Stimulated activated CD4-positive, alpha-beta T cell treated with anti-CD3 and anti-CD28 coated beads, Interleukin-1b, Interleukin-23, amount 100 ng/mL, for 4 hours (primary cell): Measurements from ENCODE around the gene SLC9A2.

ENCODE experiments used
- DNase-seq, 2 donors: peaks; one replicate each; pipeline ENCODE4 v3.0.0-alpha.2; 2020; ENCODE audit warnings: low read depth in 2 of 2

Gene SLC9A2

GRCh38 chr2:102735416-102736109 lies 116.2 kb downstream of the SLC9A2 start:
- DNase-seq, result no peak

GRCh38 chr2:102736110-102736409 lies 116.7 kb downstream of the SLC9A2 start:
- no peak for DNase-seq

- peak; percentile 81 to 91 for DNase-seq
Measured at GRCh38 chr2:102736410-102737409, 117.4 kb downstream of the SLC9A2 start.

- no peak for DNase-seq
Measured at GRCh38 chr2:102737431-102737830, 118.1 kb downstream of the SLC9A2 start.

GRCh38 chr2:102743259-102743658 lies 123.9 kb downstream of the SLC9A2 start:
- DNase-seq, result no peak

GRCh38 chr2:102748107-102748506 lies 128.8 kb downstream of the SLC9A2 start:
- DNase-seq, result no peak

GRCh38 chr2:102749938-102750337 lies 130.6 kb downstream of the SLC9A2 start:
- no peak for DNase-seq

- peak in 1 of 2 donors; percentile 13 for DNase-seq
Measured at GRCh38 chr2:102753563-102754159, 134.3 kb downstream of the SLC9A2 start.

GRCh38 chr2:102754456-102755145 lies 135.2 kb downstream of the SLC9A2 start:
- no peak for DNase-seq

GRCh38 chr2:102755284-102755683 lies 135.9 kb downstream of the SLC9A2 start:
- DNase-seq, result no peak

GRCh38 chr2:102758439-102758838 lies 139.1 kb downstream of the SLC9A2 start:
- no peak for DNase-seq
